ENCODE data around the gene ITGA3. TPM values are rescaled to one million over a fixed set of nuclear protein-coding genes. Genes with fewer than 3 reads are reported as not detected.

The ITGA3 gene
- total and polyA plus RNA-seq, 8 donors, result 16.8 to 61.2 (median 26.2) TPM

GRCh38 chr17:50090971-50091917 lies 35.3 kb downstream of the ITGA3 start:
- TF ChIP-seq CTCF (IDR thresholded peaks at IDR 0.05), result no peak
- Histone ChIP-seq H3K27me3 (no peaks in the 10 kb centered on the region), H3K9me3 (no peaks in the 10 kb centered on the region), H3K4me1 (peaks cover 0 to 3% (median 0%) of the 10 kb centered on the region in 3 donors), H3K36me3 (peaks cover 0 to 3% (median 0%) of the 10 kb centered on the region in 3 donors), H3K27ac (no peak overlapping the region), H3K4me3 (no peak overlapping the region)
- FAIRE-seq, result no peak
- intact Hi-C loops (cut with DNase I), result no loop called here
- ATAC-seq, result no peak
- no peak for DNase-seq
- 64 to 65% methylated on average over 15 of the region's 15 CpGs for WGBS, 2 donors

GRCh38 chr17:50091918-50092285 lies 36.0 kb downstream of the ITGA3 start:
- H3K9me3 ChIP-seq, result no peaks in the 10 kb centered on the region
- intact Hi-C loops (cut with DNase I), result no loop called here
- H3K4me1 ChIP-seq, result peaks cover 0 to 3% (median 0%) of the 10 kb centered on the region in 3 donors
- TF ChIP-seq CTCF (IDR thresholded peaks at IDR 0.05), result no peak
- DNase-seq (no peak), ATAC-seq (no peak), FAIRE-seq (no peak)
- H3K36me3 ChIP-seq, result peaks cover 0 to 3% (median 0%) of the 10 kb centered on the region in 3 donors
- no peaks in the 10 kb centered on the region for H3K27me3 ChIP-seq
- no peak overlapping the region for H3K4me3 ChIP-seq
- no peak overlapping the region for H3K27ac ChIP-seq
- 75 to 89% methylated on average over 2 of the region's 2 CpGs for WGBS, 2 donors

- intact Hi-C loops (cut with DNase I), result no loop called here
- ATAC-seq, result no peak
- WGBS, 2 donors, result 81 to 84% methylated on average over 3 of the region's 3 CpGs
- Histone ChIP-seq H3K4me3 (no peak overlapping the region), H3K27ac (no peak overlapping the region), H3K4me1 (peaks cover 0 to 3% (median 0%) of the 10 kb centered on the region in 3 donors), H3K36me3 (peaks cover 0 to 14% (median 4%) of the 10 kb centered on the region in 3 donors), H3K27me3 (no peaks in the 10 kb centered on the region), H3K9me3 (no peaks in the 10 kb centered on the region)
- TF ChIP-seq CTCF (IDR thresholded peaks at IDR 0.05), result no peak
- no peak for DNase-seq
- no peak for FAIRE-seq
Observed at GRCh38 chr17:50093246-50093645, 37.3 kb downstream of the ITGA3 start.

- Histone ChIP-seq H3K27ac (no peak overlapping the region), H3K9me3 (no peaks in the 10 kb centered on the region), H3K27me3 (no peaks in the 10 kb centered on the region), H3K36me3 (peaks cover 0 to 14% (median 7%) of the 10 kb centered on the region in 3 donors), H3K4me1 (peaks cover 0 to 3% (median 0%) of the 10 kb centered on the region in 3 donors), H3K4me3 (no peak overlapping the region)
- DNase-seq (no peak), FAIRE-seq (no peak), ATAC-seq (no peak)
- TF ChIP-seq CTCF (IDR thresholded peaks at IDR 0.05), result no peak
- intact Hi-C loops (cut with DNase I), result no loop called here
- 31% methylated on average over 3 of the region's 3 CpGs for WGBS, 2 donors
Observed at GRCh38 chr17:50093807-50094206, 37.9 kb downstream of the ITGA3 start.

Data from pancreas (tissue), 10 donors.